Superior temporal gyrus (tissue), 1 donor: ENCODE results near the gene GARS1.

ENCODE experiments used
- DNase-seq: peaks from one replicate; pipeline ENCODE4 v3.0.0-alpha.2; 2016; ENCODE audit errors: extremely low spot score

The GARS1 gene

DNA sequence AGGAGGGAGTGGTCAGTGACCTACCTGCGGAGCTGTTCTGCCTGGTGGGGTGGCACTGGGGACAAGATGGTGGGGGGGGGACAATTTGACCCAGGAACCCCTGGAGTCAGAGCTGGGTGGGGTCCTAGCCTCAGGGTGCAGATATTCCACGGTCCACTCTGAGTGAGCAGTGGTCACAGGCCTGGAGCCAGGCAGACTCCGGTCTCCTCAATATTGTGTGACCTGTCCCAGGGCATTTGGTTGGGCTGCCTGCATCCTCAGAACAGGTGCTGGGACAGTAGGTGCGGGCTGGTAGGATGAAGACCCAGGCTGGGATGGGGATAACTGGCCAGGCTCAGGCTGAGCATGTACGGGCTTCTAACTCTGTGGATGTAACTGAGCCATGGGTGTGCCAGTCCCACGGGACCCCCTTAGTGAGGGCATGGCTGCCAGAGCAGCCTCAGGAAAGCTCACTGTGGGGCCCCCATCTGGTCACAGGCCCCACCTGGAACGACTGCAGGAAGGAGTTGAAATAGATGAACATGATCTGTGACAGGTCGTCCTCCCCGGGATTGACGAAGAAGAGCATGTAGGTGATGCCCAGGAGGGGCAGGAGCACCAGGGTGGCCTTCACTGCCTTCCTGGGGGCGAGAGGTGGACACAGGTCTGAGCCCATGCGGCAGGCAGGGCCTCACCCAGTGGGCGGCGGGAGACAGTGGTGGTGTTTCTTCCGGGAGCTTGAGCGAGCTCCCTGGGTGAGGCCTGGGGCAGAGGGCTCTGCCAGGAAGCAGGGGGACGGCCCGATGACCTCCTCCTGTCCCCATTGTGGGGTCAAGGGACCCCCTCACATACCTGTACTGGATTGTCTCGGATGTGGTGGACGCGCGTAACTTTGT lies 60.7 kb downstream of the GARS1 start:
- no peak for DNase-seq

DNA sequence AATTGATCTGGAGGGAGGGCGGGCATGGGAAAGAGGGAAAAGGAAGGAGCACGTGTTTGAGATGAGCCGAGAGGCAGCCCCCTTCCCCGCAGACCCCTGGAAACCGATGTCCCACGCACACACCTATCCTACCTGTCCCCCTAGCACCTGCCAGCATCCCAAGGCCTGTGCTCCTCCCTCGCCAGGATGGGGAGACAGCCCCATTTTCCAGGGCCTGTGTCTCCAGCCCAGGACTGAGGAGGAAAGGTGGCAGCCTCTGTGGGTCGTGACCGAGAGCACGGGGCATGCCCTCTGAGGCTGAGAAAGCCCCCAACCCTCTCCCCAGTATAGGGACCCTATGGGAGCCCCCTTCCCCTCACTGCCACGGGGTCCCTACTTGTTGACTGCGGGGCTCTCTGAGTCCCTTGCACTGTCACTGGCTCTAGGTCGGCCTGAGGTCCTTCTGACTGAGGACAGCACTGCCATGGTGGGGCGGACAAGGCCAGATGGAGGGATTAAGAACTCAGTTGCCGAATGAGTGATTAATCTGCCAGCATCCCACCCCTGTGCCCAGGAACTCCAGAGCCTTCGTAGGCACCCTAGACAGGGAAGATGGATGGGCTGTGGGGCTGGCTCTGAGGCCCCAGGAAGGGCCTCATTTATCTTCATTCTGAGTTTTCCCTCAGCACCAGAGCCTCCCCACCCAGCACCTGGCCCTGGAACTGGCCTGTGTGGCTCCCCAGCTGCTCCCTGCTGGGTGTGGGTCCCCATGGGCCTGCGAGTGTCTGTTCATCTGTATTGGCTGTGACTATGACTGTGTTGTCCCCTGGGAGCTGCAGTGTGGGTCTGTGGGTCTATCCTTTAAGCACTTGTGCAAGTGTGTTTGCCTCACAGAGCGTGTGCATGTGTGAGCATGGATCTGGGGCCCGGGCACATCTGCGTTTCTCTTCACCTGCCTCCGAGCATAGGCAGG lies 61.6 kb downstream of the GARS1 start:
- no peak for DNase-seq

DNA sequence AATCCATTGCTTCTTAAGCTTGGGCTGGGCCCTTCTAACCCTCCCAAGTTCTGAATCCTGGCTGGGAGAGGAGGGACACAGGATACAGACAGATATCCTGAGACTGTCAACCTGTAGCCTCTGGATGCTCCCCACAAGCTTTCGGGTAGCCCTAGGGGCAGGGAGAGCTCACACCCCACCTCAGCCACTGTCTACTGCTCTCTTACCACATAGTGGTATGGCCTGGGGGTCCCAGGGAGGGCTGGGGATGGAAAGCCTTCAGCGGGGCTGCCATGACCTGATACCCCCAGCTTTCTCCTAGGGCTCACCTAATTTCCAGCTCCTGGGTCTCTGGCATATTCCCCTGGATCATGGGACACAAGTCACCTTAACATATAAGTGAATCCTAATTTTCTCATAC lies 62.5 kb downstream of the GARS1 start:
- DNase-seq, result no peak

DNA sequence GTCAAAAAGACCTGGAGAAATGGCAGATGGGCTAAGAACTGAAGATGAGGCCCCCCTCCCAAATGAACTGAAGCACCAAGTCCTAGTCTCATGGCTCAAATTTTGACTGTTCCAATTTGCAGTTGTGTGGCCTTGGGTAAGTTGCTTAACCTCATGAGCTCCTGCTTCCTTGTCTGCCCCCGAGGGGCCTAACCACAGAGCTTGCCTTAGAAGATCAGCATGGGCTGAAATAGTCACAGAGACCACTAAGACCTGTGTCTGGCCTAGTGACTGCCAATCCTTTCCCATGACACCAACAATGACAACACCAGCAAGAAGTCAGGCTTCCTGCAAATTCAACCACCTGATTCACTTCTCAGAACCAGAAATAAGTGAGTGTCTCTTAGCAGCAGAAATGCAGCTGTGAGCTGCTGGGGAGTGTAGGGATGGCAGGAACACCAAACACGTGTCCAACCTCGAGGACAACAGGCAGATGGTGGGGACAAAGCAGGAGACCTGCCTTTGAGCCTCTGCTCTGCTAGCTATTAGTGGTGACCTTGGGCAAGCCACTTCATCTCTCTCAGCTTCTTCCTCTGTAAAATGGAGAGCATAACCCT lies 63.9 kb downstream of the GARS1 start:
- no peak for DNase-seq

DNA sequence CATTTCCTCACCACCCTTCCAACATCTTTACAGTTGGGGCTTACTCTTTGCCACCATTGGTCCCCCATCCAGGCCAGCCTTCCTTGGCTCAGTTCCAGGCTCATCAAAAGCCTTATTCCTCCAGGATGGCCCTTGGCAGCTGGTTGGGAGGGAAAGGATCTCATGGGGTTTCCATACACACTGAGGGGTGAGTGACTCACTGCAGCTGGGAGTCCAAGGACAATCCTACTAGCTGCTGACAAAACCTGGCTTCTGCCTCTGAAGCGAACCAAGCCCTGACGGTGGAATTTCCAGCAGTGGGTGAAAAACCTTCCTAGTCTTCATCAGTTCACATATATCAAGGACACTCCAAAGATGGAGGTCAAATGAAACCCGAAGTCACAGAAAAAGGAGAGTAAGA lies 64.6 kb downstream of the GARS1 start:
- no peak for DNase-seq

DNA sequence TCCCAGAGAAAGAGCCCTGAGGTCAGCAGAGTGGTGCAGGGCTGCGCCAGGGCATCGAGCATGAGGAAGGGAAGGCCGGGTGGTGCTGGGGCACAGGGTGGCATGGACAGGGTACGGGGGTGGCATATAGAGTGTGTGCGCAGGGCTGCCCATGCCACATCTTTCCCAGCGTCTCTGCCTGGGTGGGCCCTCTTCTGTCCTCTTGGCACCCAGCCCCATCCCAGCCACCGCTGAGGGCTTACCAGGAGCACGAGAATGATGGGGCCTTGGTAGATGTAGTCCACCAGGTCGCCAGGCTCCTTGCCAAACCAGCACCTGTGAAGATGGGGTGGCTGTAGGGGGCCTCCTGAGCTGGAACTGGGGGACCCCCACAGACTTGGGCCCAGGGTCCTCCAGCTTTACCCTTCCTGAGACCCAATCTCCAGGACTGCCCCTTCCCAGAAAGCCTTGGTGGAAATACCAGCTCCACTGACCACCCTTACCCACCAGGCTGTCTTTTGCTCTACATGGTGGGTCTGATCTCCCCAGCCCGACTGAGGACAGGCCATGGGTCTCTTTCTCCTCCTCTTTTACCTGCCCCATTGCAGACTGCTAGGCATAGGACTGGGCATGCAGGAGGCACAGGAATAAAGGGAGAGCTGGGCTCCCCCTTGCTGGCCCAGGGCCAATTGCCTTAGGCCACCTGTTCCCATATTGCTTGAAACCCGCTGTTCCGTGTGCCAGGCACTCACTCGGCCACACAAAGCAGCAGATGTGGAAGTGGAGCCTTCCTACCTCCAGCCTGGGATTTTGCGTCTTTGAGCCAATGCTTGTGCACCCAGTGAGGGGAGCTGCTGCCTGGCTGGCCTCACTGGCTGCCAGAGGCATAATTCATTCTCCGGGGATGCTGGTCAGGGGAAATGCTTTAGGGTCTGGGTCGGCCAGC lies 65.9 kb downstream of the GARS1 start:
- no peak for DNase-seq

DNA sequence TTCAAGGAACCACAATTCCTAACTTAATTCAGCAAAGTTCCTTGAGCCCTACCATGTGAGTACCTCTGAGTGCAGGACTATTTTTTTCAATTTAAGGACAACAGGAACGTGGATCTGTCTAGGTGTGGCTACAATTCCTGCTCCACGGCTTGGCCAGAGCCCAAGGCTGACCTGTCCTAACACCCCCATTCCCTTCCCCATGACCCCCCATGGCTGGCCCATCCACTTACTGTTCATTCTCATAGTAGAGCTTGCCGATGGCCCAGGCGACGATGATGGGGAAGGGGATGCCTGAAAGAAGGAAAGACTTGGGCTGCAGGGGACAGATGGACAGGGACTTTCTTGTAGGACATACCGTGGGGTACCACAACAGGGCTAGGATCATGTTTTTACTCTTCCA lies 67.2 kb downstream of the GARS1 start:
- no peak for DNase-seq

DNA sequence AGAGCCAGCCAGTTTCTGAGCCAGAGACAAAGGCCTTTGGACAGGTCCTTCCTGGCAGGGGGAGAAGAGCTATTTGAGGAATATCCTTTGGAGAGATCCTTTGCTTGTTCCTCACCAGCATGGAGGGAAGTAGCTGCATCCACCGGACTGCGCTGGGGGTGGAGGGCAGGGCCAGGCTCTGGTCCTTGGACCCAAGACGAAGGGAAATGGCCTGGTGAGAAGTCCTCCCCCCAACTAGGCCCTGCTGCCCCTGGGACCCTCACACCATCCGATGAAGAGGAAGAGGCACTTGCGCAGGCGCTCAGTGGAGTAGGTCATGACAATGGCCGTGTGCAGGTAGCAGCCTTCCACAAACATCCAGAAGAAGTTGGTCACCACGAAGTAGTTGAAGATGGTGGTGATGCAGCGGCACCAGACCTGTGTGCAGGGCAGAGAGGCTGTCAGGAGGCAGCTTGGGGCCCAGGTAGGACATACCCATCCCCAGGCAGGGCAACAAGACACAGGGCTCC lies 67.8 kb downstream of the GARS1 start:
- no peak for DNase-seq

DNA sequence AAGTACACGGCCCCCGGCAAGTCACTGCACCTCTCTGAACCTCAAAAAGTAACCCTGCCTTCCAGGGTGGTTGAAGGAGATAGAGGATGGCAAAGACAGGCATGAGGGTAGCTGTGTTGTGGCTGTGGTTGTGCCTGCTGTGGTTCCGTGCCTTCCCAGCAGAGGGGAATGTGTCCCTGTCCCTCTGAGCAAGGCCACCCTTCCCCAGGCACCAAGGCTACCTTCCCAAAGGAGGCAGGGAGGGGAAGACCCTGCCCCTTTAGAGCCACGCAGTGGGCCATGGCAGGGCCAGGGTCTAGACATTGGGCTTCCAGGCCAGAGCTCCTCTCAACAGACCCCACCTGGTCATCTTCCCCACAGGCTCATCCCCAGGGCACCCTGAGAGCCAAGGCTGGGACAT lies 68.7 kb downstream of the GARS1 start:
- no peak for DNase-seq

DNA sequence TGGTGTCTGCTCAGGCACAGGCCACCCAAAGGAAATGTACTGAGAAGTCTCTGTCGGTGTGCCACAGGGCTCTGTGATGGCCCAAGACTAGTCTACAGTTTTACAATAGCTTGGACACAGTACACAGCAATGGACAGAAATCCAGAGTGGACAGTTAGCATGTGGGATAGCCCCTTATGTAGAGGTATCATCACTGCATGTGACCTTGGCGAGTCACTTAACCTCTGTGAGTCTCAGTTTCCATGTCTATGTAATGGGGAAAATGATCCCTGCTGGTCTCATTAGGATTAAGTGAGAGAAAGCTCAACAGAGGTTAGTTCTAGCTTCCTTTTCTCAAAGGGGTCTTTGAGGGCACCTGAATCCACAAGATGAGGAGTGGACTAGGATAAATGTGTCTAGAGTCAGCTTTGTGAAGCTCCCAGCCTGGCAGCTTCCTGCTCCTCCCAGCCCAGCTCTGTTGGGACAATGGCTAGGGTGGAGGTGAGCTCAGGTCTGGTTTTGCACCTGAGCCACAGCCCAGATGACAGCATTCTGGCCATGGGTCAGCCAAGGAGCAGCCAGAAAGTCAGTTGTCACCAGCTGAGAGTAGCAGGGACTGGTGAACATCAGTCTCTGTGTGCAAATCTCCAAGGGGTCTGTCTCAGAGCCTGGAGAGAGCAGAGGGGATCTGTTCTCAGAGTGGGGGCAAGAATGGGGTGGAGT lies 69.7 kb downstream of the GARS1 start:
- no peak for DNase-seq

DNA sequence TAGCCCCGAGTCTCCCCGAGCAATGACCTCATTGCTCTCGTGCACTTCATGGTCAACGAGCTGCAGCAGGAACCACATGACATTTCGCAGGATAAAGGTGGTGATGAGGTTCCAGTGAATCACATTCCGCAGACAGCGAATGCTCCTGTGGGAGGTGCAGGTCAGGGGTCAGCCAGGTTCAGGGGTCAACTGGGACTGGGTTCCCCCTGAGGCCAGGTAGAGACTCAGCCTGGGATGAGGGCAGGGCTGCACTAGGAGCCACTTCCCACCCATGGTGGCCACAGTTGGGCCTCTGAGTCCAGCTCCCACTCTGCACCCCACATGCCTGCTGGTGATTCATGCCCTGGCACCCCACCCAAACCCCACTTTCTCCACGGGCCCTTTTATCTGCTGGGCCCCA lies 70.4 kb downstream of the GARS1 start:
- no peak for DNase-seq

DNA sequence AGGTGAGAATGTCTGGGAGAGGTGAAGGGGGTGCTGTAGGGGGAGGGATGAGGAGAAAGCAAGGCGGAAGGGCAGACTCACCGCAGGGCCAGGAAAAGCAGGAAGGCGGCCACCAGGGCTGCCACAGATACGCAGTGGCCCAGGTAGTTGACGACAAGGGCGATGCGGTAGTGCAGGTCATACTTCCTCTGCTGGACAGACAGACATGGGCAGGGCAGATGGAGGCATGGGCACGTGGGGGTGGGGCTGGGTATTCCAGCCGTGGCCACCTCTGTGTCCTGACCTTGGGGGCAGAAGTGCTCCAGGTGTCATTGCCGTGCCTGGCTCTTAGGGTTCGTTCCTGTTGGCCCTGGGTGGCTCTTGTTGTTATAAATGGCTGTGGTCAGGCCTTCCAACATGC lies 70.8 kb downstream of the GARS1 start:
- no peak for DNase-seq

DNA sequence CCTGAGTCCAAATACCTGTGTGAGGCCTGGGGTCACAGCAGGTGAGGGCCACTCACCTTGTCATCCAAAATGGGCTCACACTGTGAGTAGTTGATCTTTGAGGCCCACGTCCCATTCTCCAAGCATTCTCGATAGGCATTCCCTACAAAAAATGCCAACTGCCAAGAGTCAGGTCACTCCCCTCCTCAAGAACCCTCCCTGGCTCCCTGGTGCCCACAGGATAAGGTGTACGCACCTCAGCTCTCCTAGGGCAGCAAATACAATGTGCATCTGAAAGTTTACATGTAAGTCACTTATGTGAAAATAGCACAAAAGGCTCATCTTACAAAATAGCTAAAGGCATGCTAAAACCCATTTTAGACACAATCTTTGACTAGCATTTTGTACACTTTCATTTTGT lies 72.5 kb downstream of the GARS1 start:
- DNase-seq, result no peak

DNA sequence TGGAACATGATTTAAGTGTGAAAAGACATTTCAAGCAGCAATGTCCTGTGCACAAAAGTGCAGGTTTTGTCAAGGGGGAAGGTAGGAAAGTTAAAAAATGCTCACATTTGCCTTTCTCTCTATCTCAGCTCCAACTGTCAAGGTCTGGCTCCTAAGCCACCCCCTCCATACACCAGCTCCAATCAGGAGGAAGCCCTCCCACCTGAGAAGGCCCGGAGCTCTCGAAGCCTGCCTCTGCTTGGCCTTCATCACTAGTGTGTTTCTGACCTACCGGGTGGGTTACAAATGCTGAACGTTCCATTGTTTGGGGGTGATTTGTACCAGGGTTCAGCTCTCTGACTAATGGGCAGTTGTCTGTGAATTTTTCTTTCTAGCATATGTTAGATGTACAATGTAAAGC lies 73.4 kb downstream of the GARS1 start:
- no peak for DNase-seq

DNA sequence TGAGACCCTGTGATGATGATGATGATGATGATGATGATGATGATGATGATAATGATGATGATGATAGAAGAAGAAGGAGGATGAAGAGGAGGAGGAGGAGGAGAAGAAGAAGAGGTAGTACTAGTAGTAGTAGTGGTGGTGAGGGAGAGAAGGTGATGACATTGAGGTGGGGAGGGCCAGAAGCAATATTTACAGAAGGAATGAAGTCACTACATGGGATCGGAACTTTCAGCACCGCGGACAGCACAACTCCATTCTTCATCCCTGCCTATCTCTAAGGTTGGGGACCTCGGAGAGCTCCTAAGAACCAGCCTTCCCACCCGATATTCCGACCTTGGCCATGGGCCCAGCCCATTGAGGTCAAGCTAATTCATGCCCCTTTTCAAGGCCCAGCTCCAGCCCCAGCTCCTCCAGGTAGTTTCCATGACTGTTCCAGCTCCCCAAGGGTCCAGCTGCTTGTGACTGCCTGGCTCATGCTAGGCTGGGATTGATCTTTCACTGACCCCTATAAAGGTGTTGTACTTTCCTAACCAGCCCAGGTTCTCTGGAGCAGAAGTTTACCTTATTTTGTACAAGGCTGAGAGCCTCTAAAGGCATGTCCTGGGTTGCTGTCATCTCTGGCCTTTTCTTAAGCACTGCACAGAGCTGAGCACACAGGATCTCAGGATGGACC lies 77.3 kb downstream of the GARS1 start:
- no peak for DNase-seq

DNA sequence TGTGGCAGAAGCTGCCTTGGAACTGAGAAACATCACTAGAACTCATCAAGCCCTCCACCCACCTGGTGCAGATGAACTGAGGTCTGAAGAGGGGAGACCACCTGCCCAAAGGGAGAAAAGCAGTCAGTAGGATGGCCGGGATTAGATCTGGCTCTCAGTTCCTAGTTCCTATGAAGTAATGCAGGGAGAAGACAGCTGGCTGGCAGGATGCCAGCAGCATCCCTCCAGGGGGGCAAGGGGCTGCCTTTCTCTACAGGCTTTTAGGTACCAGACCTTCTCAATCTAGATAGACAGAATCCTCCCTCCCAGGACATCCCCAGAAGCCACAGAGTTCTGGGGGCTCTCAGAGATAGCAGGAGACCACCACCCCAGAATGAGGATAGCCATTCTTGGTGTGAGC lies 79.7 kb downstream of the GARS1 start:
- no peak for DNase-seq

DNA sequence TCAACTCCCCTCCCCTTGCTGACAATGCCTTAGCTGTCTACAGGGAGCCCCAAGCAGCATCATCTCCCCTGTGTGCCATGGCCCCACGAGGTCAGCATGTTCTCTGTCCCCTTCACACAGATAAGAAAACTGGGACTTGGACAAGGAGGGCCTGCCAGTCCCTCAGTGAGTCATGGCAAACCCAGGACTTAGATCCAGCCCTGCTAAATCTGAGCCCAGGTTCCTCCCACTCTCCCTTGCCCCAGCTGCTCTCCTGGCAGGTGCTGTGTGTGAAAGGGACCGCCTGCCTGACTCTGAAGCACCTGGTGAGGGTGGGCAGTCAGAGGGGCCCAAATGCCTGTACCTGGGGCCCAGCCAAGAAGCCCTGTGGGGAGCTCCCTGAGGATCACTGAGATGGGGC lies 80.2 kb downstream of the GARS1 start:
- DNase-seq, result no peak

DNA sequence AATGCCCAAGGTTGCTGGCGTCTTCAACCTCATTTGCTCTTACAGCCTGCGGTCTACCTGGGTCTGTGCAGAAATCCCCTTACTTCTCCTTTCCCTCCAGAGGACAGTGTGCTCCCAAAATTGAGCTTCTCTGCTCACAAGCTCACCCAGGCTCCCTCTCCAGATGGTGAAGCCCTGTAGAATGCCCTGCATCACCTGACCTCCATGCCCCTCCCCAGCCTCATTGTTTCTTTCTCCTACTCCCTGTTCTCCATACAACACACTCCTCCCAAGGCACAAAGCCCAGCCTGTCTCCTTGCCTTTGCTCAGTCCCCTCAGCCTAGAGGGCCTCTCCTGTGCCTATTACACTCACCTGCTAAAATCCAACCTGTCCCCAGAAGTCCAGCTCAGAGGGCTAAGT lies 84.1 kb downstream of the GARS1 start:
- no peak for DNase-seq

DNA sequence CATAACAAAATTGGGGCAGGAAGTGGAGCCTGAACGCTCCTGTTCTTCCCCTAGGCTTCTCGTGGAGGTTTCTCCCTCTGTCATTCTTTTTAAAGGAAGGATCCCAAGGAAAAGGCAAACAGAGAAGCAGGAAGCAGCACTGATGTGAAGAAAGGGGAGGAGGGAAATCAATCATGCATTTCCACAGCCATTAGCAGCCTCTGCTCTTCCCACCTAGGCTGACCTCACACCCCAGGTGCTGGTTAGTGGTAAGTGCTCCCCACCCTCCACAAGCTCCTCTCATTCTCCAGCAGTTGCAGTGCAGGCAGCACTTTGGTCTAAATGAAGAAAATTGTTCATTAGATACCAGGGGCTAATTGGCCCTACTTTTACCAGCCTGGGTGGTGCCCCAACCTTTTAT lies 85.0 kb downstream of the GARS1 start:
- DNase-seq, result no peak

DNA sequence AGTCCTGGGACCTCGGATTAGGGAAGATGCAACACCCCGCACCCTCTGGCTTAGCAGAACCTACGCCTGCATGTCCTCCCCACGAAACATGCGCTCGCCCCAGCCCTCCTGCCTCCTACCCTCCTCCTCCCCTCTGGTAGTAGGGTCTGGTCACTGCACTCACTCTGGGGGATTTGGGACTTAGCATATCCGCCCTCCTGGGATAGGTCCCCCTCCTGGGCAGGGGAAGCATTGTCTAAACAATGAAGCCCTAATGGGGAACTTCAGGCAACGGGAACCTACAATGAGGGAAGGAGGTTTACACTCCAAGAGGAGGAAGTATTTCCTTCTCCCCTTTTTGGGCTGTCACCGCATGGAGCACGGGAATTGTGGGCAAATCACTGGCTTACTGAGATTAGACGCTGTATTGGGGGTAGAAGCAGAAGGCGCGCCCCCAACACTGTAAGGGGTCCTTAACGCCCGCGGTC lies 86.7 kb downstream of the GARS1 start:
- DNase-seq, result no peak
